OCI-LY7 (cell line): ENCODE results near the gene NUDT9. TPM values are rescaled to one million over a fixed set of nuclear protein-coding genes. Genes with fewer than 3 reads are reported as not detected.

Source experiments
- BruUV-seq: library from RNA; stranded (reverse); fragments of 400-500 nt; replicated peaks from 2 replicates; lab custom pipeline; 2021; lab: Mats Ljungman, UMichigan
- CTCF ChIA-PET: fragments of 300-600 bp; sonication (Branson Sonifier 250); formaldehyde crosslinking; loops from one replicate; lab custom pipeline; 2022; ENCODE audit warnings: antibody characterized with exemption; ENCODE audit not compliant: unreplicated experiment; lab: Charles Lee
- POLR2A ChIA-PET: fragments of 300-600 bp; sonication (Branson Sonifier 250); formaldehyde crosslinking; loops from one replicate; lab custom pipeline; 2022; ENCODE audit warnings: antibody characterized with exemption; lab: Charles Lee
- DNase-seq: peaks from one replicate; pipeline ENCODE4 v3.0.0-alpha.2; 2015; ENCODE audit warnings: low spot score
- H2AFZ ChIP-seq: fragments of 200-600 bp; sonication (generic), shearing (Covaris generic); 2 replicates; pipeline ENCODE4 v1.6.1; 2014; ENCODE audit warnings: mild to moderate bottlenecking, antibody characterized with exemption, low read length, moderate library complexity
- H3K27ac ChIP-seq: fragments of 200-600 bp; sonication (generic); 2 replicates; pipeline ENCODE4 v1.5.1; 2014; ENCODE audit warnings: mixed run types, low read depth, mild to moderate bottlenecking, moderate library complexity, low read length, inconsistent platforms; ENCODE audit not compliant: poor library complexity, severe bottlenecking
- H3K36me3 ChIP-seq: fragments of 200-600 bp; sonication (generic); 2 replicates; pipeline ENCODE4 v1.6.1; 2014; ENCODE audit warnings: mild to moderate bottlenecking, antibody characterized with exemption, low read length, moderate library complexity, mixed read lengths; ENCODE audit not compliant: insufficient read depth
- H3K4me1 ChIP-seq: fragments of 200-600 bp; sonication (generic); 2 replicates; pipeline ENCODE4 v1.5.1; 2014; ENCODE audit warnings: mild to moderate bottlenecking, low read length; ENCODE audit not compliant: insufficient read depth, poor library complexity, severe bottlenecking
- H3K4me2 ChIP-seq: fragments of 200-600 bp; sonication (generic); 2 replicates; pipeline ENCODE4 v1.6.1; 2014; ENCODE audit warnings: mild to moderate bottlenecking, low read length
- H3K4me3 ChIP-seq: fragments of 200-600 bp; sonication (generic); 2 replicates; pipeline ENCODE4 v1.5.1; 2014; ENCODE audit warnings: mild to moderate bottlenecking, low read depth, low read length; ENCODE audit not compliant: poor library complexity, severe bottlenecking
- H3K79me2 ChIP-seq: fragments of 200-600 bp; sonication (generic); 2 replicates; pipeline ENCODE4 v1.6.1; 2016; ENCODE audit warnings: low read depth, mild to moderate bottlenecking, low read length, moderate library complexity, mixed read lengths; ENCODE audit not compliant: insufficient read depth
- H3K9me2 ChIP-seq: fragments of 200-600 bp; sonication (generic); 2 replicates; pipeline ENCODE4 v1.6.1; 2016; ENCODE audit warnings: mild to moderate bottlenecking, low read length, mixed read lengths; ENCODE audit not compliant: insufficient read depth
- H3K9me3 ChIP-seq: fragments of 200-600 bp; sonication (generic); 2 replicates; pipeline ENCODE4 v1.6.1; 2014; ENCODE audit warnings: mild to moderate bottlenecking, mixed run types, low read length, mixed read lengths
- H4K20me1 ChIP-seq: fragments of 200-600 bp; sonication (generic); 2 replicates; pipeline ENCODE4 v1.6.1; 2014; ENCODE audit warnings: mild to moderate bottlenecking, antibody characterized with exemption, low read length, moderate library complexity, mixed read lengths; ENCODE audit not compliant: insufficient read depth
- EZH2phosphoT487 ChIP-seq: fragments of 200-600 bp; sonication (generic); IDR thresholded peaks from 2 replicates; pipeline ENCODE4 v1.6.1; 2018; ENCODE audit warnings: low read depth, borderline replicate concordance, mild to moderate bottlenecking, mixed run types, antibody characterized with exemption, low read length, moderate library complexity, mixed read lengths
- intact Hi-C: fragments of 100-400 bp; cut with micrococcal nuclease; formaldehyde crosslinking; loops from one replicate; pipeline ENCODE4 v1.10.0; 2022; ENCODE audit not compliant: unreplicated experiment
- total RNA-seq, 2 experiments: library from RNA; depleted of rRNA in 1 of 2; stranded (reverse); fragments of >200 nt in 1 of 2; shearing (Covaris generic) in 1 of 2; gene quantifications; 2 replicates each; pipeline ENCODE4 v1.2.3, GENCODE V29; 2014 to 2022
- TF ChIP-seq, protein P1 (sequence below): fragments of 200-600 bp; sonication (generic); conservative IDR thresholded peaks from 2 replicates; pipeline ENCODE4 v1.5.1; 2014; ENCODE audit warnings: mild to moderate bottlenecking, antibody characterized with exemption, low read length, moderate library complexity, mixed read lengths

Gene NUDT9
- total RNA-seq, 2 experiments from 2014 or later = 9.0 to 16.5 TPM

DNA sequence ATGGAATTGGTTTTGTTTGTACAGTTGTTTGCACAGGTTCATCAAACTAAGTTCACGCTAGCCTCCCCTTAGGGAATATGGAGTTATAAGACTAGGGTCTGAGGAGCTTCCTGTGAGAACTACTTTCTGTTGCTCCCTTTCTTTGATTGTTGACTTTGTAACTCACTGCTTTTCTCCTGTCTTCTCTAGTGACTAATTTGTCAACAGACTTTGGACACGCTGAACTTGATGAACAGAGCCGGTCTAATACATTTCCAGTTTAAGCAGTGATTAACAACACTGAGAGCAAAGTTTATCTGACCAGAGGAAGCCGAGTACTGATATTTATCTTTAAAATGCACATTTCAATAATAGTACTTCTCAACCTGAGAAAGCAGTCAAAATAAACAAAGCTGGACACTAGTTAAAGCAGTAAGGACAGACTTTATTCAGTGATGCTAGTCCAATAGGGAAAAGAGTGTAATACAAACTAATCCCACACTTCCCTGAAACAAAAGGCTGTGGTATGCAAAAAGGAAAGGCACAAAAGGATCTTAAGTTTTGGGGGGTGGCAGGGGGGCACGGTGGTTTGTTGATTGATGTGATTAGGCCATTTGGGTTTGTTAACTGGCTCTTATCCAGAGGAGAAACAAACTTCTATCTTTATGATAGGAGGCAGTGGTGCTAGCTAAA is 2.7 kb upstream of the NUDT9 start:
- no TSS peak for BruUV-seq
- Histone ChIP-seq H4K20me1 (no peaks in the 10 kb centered on the region), H3K4me3 (no peak overlapping the region), H3K36me3 (no peaks in the 10 kb centered on the region), H3K4me2 (no peak overlapping the region), H2AFZ (no peak overlapping the region), H3K4me1 (peaks cover 22% of the 10 kb centered on the region), H3K9me2 (no peaks in the 10 kb centered on the region), H3K9me3 (0 out of 2 replicates have a peak, but pooled peaks cover 2% of the 10 kb centered on the region), H3K27ac (no peak overlapping the region), H3K79me2 (peaks cover 19% of the 10 kb centered on the region)
- ChIA-PET POLR2A (interaction anchor here (0.7 to 1.4 kb wide), 4 partner anchors 13 to 246 kb away, joined by 3 to 5 read pairs (median 3); no protein-coding TSS in a partner anchor), CTCF (no interaction called here)
- DNase-seq = no peak
- intact Hi-C loops = no loop called here
- TF ChIP-seq, protein P1, sequence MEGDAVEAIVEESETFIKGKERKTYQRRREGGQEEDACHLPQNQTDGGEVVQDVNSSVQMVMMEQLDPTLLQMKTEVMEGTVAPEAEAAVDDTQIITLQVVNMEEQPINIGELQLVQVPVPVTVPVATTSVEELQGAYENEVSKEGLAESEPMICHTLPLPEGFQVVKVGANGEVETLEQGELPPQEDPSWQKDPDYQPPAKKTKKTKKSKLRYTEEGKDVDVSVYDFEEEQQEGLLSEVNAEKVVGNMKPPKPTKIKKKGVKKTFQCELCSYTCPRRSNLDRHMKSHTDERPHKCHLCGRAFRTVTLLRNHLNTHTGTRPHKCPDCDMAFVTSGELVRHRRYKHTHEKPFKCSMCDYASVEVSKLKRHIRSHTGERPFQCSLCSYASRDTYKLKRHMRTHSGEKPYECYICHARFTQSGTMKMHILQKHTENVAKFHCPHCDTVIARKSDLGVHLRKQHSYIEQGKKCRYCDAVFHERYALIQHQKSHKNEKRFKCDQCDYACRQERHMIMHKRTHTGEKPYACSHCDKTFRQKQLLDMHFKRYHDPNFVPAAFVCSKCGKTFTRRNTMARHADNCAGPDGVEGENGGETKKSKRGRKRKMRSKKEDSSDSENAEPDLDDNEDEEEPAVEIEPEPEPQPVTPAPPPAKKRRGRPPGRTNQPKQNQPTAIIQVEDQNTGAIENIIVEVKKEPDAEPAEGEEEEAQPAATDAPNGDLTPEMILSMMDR = no peak
- no peak for TF ChIP-seq EZH2phosphoT487

DNA sequence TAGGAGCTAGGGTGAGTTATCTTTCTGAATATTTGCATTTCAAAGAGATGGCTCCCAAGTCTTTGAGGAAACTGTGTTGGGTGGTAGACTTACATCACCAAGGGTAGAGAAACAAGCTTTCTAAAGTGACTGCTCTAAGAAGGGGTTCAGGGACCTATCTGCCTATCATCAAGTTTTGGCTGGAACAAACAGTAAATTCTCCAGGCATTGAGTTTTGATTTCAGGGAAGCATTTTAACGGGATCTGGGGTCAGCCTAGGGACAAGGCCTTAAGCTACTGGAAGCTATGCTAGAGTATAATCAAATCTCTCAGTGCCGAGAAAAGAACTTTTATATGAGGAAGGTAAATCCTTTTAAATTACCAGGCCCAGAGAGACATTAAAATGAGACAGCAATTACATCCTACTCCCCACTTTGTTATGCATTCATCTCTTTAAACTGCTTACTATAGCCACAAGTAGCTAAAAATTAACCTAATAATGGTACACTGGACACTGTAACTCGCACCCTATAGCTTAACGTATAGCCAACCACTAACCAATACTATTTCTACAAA is 2.0 kb upstream of the NUDT9 start:
- POLR2A ChIA-PET = interaction anchor here (1.0 to 1.5 kb wide), 5 partner anchors 13 to 206 kb away, joined by 3 to 8 read pairs (median 3); partner anchors contain the start of gene HSD17B11
- no TSS peak for BruUV-seq
- intact Hi-C loops = no loop called here

More for the DNA sequence above, 2.0 kb upstream of the NUDT9 start:
- Histone ChIP-seq H3K27ac (no peak overlapping the region), H3K4me3 (no peak overlapping the region), H3K79me2 (peaks cover 26% of the 10 kb centered on the region), H3K9me2 (no peaks in the 10 kb centered on the region), H3K4me2 (no peak overlapping the region), H3K4me1 (peaks cover 24% of the 10 kb centered on the region), H3K36me3 (no peaks in the 10 kb centered on the region), H3K9me3 (no peaks in the 10 kb centered on the region), H2AFZ (no peak overlapping the region), H4K20me1 (no peaks in the 10 kb centered on the region)
- CTCF ChIA-PET = no interaction called here
- TF ChIP-seq, protein P1 = no peak
- no peak for TF ChIP-seq EZH2phosphoT487
- no peak for DNase-seq
